ENCODE data around the gene LAMP2.
A peak's percentile ranks its signal among the peaks of the same experiment; 100 is the strongest.
"Not testable (repeated sequence)": the region's sequence is repeated elsewhere in the genome, so short reads cannot be mapped to it uniquely, and the experiment has no call there.

Gene LAMP2

GRCh38 chrX:120468825-120469525, at the start of gene LAMP2:
LAMP2 (minus strand) TSS chrX:120469296; CDS start chrX:120469169, 127 bp downstream.
- peak; percentile 73 for DNase-seq (ENCODE audit: low read depth)

GRCh38 chrX:120517936-120518335, 48.8 kb upstream of the LAMP2 start:
- DNase-seq (ENCODE audit: low read depth): no peak

GRCh38 chrX:120514236-120514635, 45.1 kb upstream of the LAMP2 start:
- no peak for DNase-seq (ENCODE audit: low read depth)

DNA sequence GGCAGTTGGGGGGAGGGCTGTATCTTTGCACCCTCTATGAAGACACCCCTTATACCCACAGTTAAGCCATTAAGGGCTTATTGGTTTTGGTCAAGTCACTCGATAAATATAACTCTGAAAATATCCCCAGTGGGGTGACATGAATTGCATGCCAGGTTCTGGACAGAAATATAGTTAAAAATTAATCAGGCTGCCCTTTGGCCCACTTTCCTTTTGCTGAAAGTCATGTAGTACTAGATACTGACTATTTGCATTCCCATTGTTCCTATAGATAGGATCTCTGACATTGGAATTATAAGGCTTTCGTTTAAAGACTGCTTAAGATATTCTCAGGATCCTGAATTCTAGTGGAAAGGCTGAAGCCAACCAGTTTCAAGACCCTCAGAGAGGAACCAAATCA, 43.5 kb upstream of the LAMP2 start:
- no peak for DNase-seq (ENCODE audit: low read depth)

GRCh38 chrX:120512222-120512621, 43.1 kb upstream of the LAMP2 start:
- no peak for DNase-seq (ENCODE audit: low read depth)

GRCh38 chrX:120504569-120504968, 35.5 kb upstream of the LAMP2 start:
- DNase-seq (ENCODE audit: low read depth): no peak

DNA sequence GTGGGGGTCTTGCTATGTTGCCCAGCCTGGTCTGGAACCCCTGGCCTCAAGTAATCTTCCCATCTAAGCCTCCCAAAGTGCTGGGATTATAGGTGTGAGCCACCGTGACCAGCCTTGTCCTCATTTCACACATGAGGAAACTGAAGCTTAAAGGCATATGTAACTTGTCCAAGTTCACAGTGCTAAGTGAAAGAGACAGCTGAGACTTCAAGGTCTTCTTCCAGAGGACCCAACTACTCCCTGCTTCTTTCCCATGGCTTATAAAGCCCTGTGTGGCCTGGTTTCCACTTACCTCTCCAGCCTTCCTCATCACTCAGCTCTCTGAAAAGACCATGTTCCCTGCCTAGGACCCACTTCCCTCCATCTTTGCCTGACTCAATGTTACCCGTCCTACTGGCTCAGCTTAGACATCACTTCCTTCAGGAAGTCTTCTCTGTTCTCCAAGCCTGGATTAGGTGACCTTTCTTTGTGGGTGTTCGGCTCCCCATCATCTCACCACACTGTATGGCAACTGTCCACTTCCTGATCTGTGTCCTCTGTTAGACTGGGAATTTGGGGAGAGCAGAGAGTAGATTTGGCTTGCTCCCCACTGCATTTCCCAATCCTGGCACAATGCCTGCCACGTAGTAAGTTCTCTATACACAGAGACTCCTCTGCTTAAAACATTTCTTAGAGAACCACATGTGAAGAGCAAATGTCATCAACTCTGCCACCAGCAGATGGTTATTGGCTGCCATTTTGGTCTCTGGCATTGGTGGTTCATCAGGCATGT, 30.4 kb upstream of the LAMP2 start:
- DNase-seq (ENCODE audit: low read depth): no peak

- not testable (repeated sequence) for DNase-seq (ENCODE audit: low read depth)
These were observed 21.0 kb upstream of the LAMP2 start for GRCh38 chrX:120490119-120490518.

DNA sequence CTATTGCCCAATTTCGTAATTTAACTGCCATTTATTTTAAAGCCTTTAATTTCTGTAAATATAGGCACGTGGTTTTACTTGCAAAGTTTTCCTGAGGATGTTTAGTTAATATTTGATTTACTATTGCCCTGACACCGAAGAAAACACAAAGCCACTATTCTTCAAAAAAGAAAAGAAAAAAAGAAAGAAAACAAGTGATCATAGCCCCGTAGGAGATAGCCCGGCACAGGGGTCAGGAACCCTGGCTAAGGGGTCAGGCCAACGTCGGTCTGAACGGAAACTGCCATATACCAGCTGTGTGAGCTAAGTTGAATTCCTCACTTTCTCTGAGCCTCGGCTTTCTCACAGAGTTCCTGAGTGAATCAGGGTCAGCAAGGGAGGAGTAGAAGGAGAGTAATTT, 17.7 kb upstream of the LAMP2 start:
- DNase-seq (ENCODE audit: low read depth): no peak

- DNase-seq (ENCODE audit: low read depth): peak; percentile 33
These were observed 16.8 kb upstream of the LAMP2 start for GRCh38 chrX:120485638-120486520.

DNA sequence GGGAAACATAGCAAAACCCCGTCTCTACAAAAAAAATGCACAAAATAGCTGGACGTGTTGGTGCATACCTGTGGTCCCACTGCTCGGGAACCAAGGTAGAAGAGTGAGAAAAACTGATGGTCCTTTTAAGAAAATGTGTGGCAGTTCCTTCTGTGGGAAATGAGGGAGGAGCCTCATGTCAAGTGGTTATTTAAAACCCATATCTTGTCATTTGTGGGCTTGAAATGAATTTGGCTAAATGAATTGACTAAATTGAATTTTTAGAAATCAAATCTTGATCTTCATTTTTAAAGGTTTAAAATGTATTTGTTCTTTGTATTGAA, 16.2 kb upstream of the LAMP2 start:
- no peak for DNase-seq (ENCODE audit: low read depth)

- DNase-seq (ENCODE audit: low read depth): no peak
These were observed 8.4 kb upstream of the LAMP2 start for GRCh38 chrX:120477453-120477852.

- DNase-seq (ENCODE audit: low read depth): no peak
These were observed 7.6 kb upstream of the LAMP2 start for GRCh38 chrX:120476714-120477113.

DNA sequence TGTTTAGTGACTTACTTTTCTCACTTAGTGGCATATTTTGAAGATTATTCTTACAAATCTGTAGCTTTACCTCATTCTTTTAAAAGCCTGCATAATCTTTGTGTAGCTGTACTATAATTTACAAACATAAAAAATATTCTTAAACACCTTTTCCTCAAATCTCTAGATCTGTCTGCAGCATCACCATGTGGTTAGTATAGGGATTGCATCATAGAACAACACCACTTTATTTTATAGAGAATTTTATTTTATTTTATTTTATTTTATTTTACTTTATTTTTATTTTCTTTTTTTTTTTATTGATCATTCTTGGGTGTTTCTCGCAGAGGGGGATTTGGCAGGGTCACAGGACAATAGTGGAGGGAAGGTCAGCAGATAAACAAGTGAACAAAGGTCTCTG, 6.4 kb upstream of the LAMP2 start:
- not testable (repeated sequence) for DNase-seq (ENCODE audit: low read depth)

- no peak for DNase-seq (ENCODE audit: low read depth)
These were observed 5.0 kb upstream of the LAMP2 start for GRCh38 chrX:120474085-120474484.

DNA sequence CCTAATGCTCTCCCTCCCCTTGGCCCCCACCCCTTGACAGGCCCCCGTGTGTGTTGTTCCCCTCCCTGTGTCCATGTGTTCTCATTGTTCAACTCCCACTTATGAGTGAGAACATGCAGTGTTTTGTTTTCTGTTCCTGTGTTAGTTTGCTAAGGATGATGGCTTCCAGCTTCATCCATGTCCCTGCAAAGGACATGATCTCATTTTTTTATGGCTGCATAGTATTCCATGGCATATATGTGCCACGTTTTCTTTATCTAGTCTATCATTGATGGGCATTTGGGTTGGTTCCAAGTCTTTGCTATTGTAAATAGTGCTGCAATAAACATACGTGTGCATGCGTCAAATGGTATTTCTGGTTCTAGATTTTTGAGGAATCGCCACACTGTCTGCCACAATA, 561 bp upstream of the LAMP2 start:
- DNase-seq (ENCODE audit: low read depth): not testable (repeated sequence)

GRCh38 chrX:120468479-120468824, 644 bp downstream of the LAMP2 start:
- no peak for DNase-seq (ENCODE audit: low read depth)

- no peak for DNase-seq (ENCODE audit: low read depth)
These were observed 1.0 kb downstream of the LAMP2 start for GRCh38 chrX:120468071-120468470.

DNA sequence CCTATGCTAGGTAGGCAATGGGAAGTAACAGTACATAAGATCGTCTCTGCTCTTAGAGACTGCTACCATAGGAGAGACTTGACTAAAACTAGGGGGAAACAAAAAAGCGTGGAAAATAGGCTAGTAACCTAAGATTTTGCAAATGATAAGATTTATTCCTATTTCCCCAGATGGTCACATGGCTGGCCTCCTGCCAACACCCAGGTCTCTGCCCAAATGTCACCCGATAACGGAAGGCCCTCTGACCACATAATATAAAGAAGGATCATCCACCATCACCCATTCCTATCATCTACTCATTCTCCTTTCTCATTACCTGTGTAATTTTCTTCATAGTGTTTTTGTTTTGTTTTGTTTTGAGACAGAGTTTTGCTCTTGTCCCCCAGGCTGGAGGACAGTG, 4.7 kb downstream of the LAMP2 start:
- no peak for DNase-seq (ENCODE audit: low read depth)

DNA sequence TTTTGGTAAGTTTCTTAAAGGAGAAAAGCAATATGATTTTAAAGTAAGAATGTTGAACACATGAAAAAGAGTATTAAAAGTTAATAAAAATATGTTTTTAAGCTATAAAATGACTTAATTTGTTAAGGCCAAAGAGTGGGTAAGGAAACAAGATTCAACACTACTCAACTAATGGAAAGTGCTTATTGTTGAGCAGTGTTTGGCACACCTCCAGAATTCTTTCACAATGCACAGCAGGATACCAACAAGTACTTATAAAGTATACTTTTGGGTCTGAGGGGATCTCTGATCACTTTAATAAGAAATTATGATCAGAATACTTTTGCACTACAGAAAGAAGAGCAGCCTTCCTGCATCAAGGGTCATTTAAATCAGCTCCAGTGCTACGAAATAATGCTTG, 5.9 kb downstream of the LAMP2 start:
- no peak for DNase-seq (ENCODE audit: low read depth)

DNA sequence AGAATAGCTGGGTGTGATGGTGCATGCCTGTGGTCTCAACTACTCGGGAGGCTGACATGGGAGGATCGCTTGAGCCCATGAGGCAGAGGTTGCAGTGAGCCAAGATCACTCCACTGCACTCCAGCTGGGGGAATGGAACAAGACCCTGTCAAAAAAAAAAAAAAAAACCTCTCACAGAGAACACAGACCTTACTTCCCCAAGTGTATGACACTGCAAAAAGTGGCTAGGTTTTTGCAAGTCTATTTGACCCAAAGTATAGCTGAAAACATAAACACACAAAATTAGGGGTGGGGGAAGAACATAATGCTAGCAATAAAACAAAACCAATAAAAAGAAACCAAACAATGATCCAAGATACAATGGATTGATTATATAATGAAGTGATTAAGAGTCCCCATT, 6.7 kb downstream of the LAMP2 start:
- DNase-seq (ENCODE audit: low read depth): no peak

- DNase-seq (ENCODE audit: low read depth): no peak
These were observed 9.8 kb downstream of the LAMP2 start for GRCh38 chrX:120459309-120459708.

- DNase-seq (ENCODE audit: low read depth): no peak
These were observed 11.3 kb downstream of the LAMP2 start for GRCh38 chrX:120457766-120458180.
